ENCODE results near the gene FMO1. TPM values are rescaled to one million over a fixed set of nuclear protein-coding genes. Genes with fewer than 3 reads are reported as not detected.

The FMO1 gene
- total and polyA plus RNA-seq, 2 of the 8 experiments (the other 6 are each of a cell fraction or from before 2014, with no cell fraction given), result 0.11 TPM; not detected in 1

GRCh38 chr1:171296897-171297296 lies 48.6 kb downstream of the FMO1 start (continued):
- no peak for TF ChIP-seq JUND (IDR thresholded peaks at IDR 0.05; ENCODE audit: low read length)
- TF ChIP-seq BCL11A (IDR thresholded peaks at IDR 0.05; ENCODE audit: low read depth in 2 of 2, low read length in 2 of 2), result no peak
- no peak for TF ChIP-seq POLR2A (IDR thresholded peaks at IDR 0.05; ENCODE audit: control extremely low read depth in 1 of 2, low read depth in 2 of 2, low read length in 2 of 2)

All from H1 (cell line).